Measurements from ENCODE around the gene RNASEH1.

GRCh38 chr2:3596901-3597417, 38.8 kb upstream of the RNASEH1 start:
- no peak for TF ChIP-seq TCF7L2 (IDR thresholded peaks at IDR 0.05; ENCODE audit: borderline replicate concordance, extremely low read depth, insufficient read depth, insufficient read length)
- TF ChIP-seq ATF3 (IDR thresholded peaks at IDR 0.05), result no peak
- TF ChIP-seq JUND (IDR thresholded peaks at IDR 0.05), result no peak
